IPS DF 4.7 (cell line): ENCODE data around the gene ARPIN.
"Not testable (repeated sequence)": the region's sequence is repeated elsewhere in the genome, so short reads cannot be mapped to it uniquely, and the experiment has no call there.

ENCODE experiments used
- DNase-seq: peaks from one replicate; pipeline ENCODE4 v3.0.0-alpha.2; 2013; ENCODE audit warnings: low spot score; ENCODE audit errors: extremely low read depth

The ARPIN gene

GRCh38 chr15:89878323-89878722 lies 34.4 kb downstream of the ARPIN start:
- DNase-seq = no peak

GRCh38 chr15:89877083-89877425 lies 35.7 kb downstream of the ARPIN start:
- no peak for DNase-seq

DNA sequence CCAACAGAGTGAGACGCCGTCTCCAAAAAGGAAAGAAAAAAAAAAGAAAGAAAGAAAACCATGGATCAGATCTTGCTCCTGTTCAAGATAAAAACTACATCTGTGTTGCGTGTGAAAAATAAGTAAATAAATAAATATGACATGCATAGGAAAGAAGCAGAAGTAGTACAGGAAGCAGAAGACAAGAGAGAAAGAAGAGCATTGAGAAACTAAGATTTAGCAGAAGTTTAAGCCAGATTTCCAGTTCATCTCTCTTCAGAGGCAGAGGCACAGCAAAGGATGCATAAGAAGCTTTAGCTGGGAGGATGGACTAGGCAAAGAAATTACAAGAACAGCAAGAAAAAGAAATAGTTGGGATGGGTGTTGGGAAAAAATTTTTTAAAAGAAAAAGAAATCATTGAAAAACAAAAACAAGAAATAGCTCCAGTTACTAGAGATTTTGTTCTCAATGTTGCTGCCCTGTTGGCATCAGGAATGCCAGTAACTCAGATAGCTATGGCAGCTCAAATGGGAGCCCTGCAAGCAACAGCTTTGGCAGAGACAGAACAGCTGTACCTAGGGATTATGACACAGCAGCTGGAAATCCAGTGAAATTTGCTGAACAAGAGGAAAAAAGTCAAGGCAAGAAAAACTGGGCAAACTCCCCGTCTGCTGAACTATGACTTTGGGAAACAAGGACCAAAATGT lies 36.2 kb downstream of the ARPIN start:
- no peak for DNase-seq

- no peak for DNase-seq
These were observed 37.0 kb downstream of the ARPIN start for GRCh38 chr15:89875741-89876140.

GRCh38 chr15:89874926-89875564 lies 37.7 kb downstream of the ARPIN start:
- DNase-seq = peak; percentile 22

DNA sequence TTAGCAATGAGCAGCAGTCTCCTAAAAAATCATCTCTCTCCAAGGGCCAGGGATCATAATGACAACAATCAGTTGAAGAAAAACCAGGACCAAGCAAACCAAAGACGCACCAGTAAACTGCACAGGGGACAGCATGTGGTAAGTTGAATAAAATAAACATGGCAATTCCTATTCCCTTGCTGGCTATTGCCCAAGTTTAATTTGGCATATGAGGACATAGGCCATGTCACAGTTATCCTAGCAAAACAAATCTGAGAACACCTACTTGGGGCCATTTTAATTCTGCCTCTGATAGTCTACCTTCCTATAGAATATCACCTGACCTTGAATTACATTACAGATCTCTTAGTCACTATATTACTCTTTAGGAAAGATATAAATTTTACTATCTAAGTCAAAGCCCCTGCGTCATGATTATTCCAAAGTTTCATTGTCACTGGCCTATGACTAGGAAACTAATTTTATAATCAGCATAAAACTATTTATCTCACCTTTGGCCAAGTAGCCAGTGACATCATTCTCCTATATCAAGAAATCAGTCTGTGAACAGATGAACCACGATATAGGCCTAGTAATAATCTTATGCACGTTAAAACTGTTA lies 42.0 kb downstream of the ARPIN start:
- DNase-seq = no peak

- DNase-seq = no peak
These were observed 42.7 kb downstream of the ARPIN start for GRCh38 chr15:89870006-89870405.

- not testable (repeated sequence) for DNase-seq
These were observed 43.3 kb downstream of the ARPIN start for GRCh38 chr15:89869490-89869889.

DNA sequence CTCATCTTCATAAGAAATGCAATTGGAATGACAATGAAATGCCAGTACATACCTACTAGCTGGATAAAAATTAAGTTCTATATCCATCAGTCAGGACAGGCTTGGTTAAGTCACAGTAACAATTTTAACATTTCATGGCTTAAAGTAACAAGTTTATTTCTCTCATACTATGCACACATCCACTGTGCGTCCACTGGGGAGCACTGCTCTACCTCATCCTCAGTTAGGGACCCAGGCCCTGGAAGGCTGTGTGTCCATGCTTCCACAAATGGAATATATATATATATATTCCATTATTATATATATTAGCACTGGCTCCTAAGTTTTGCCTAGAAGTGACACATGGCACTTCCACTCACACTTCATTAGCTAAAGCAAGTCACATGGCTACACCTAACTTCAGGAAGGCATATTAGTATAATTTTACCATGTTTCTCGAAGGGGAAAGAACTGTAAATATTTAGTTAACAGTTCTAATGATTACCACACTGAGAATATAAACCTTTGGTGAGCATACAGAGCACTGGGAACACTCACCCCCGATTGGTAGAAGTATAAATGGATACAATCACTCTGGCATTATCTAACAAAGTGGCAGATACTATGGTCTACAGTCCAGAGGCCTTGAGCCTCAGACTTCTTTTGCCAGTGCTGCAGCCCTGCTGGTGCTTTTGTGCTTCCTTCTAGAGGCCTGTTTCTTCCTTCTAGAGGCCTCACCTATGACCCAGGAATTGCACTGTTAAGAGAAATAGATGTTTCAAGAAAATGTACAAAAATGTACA lies 47.6 kb downstream of the ARPIN start:
- DNase-seq = no peak

DNA sequence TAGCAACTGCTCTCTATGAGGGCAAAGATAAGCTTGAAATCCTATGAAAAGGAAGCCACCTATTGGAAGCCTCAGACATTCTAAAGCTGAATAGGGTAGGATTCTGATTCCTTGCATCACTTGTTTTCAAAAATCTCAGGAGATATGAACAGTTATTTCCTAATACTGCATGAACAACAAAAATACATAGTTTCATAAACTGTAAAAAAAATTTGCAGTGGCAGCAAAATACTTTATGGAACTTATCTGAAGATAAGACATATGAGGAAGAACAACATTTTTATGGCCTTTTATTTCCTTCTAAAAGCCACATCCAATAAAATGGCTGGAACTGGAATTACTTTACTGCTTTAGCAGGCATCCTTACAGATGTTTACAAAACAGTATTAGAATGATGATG lies 48.8 kb downstream of the ARPIN start:
- DNase-seq = no peak

DNA sequence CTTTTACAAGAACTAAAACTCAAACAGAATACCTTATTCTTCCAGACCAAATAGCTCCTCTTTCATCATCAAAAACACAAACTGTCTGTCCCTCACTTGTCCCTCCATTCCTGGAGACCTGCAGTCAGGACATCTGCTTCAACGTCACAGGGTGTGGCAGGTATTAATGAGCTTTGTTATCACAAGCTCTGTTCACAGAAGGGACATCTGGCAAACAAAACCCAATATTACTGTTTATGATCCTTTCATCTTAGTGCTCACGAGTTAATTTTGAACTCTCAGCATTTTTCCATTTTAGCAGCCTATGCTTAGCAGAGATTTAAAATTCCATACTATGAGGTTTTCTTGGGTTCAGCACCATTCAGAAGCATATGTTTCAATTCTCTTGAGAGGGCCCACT lies 51.9 kb downstream of the ARPIN start:
- no peak for DNase-seq

- DNase-seq = no peak
These were observed 52.3 kb downstream of the ARPIN start for GRCh38 chr15:89860431-89860830.

DNA sequence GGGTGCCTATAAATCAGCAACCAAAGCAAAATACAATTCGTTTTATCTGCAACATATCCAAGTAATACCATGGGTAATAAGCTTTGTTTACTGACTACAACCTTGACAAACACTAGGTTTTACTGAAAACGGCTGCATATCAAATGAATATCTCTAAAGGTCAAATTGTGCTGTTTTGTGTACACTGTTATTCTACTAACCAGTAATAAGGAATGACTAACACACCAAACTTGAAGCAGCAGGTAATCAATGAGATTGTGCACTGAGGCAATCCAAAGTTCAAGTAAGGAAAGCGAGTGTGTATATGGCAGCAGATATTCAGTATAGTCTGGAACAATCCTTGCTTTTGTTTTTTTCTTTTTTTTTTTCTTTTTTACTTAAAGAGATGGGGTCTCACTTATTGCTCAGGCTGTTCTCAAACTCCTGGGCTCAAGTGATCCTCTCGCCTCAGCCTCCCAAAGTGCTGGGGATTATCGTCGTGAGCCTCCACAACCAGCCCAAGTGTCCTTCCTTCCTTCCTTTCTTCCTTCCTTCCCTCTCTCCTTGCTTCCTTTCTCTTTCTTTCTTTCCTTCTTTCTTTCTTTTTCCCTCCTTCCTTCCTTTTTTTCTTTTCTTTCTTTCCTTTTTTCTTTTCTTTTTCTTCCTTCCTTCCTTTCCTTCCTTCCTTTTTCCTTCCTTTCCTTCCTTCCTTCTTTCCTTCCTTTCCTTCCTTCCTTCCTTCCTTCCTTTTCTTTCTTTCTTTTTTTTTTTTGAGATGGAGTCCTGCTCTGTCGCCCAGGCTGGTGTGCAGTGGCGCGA lies 53.9 kb downstream of the ARPIN start:
- DNase-seq = no peak

DNA sequence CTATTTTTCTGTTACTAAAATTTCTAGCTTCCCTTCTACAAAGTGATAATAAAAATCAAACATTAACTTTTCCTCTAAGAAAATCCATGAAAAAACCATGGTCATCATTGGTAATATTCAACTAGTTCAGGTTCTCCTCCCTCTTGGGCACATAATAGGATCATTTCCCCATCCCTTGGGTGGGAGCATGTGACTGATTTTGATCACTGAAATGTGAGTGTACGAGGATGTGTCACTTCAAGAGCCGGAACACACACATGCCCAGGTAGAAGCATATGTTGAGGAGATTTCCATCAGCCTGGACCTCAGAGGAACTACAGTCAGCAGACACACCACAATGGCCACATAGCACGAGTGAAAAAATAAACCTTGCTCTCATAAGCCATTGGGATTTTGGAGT lies 55.1 kb downstream of the ARPIN start:
- DNase-seq = no peak

DNA sequence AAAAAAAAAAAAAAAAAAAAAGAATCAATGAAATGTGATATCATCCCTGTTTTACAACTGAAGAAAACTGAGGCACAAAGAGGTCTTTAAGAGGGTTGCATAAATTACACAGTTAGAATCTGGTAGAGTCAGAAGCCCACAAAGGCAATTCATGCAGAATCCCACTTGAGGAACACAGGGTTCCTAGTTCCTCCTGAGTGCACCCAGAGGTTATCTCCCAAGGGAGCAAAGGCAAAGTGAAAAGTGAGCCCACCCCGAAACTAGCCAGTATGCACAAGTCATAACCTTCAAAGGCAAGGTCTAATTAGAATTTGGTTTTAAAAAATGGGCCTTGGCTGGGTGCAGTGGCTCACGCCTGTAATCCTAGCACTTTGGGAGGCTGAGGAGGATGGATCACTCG lies 56.8 kb downstream of the ARPIN start:
- no peak for DNase-seq

- not testable (repeated sequence) for DNase-seq
These were observed 57.9 kb downstream of the ARPIN start for GRCh38 chr15:89854863-89855262.

- DNase-seq = no peak
These were observed 60.3 kb downstream of the ARPIN start for GRCh38 chr15:89852342-89852995.

GRCh38 chr15:89851673-89852341 lies 60.9 kb downstream of the ARPIN start:
- DNase-seq = no peak

- no peak for DNase-seq
These were observed 63.8 kb downstream of the ARPIN start for GRCh38 chr15:89848970-89849292.

- no peak for DNase-seq
These were observed 65.7 kb downstream of the ARPIN start for GRCh38 chr15:89847101-89847500.
